Adipocyte (in vitro differentiated cells): ENCODE results near the gene C2orf92.
A peak's percentile ranks its signal among the peaks of the same experiment; 100 is the strongest.

Experiments used
- DNase-seq: peaks from one replicate; pipeline ENCODE4 v3.0.0-alpha.2; 2015; ENCODE audit warnings: low read depth
- H3K27me3 ChIP-seq: replicated peaks from 2 replicates; pipeline ENCODE4 v1.7.0; 2013; ENCODE audit warnings: mild to moderate bottlenecking, low read length, moderate library complexity; ENCODE audit not compliant: control insufficient read depth, insufficient read depth
- H3K36me3 ChIP-seq: 2 replicates; pipeline ENCODE4 v1.7.0; 2013; ENCODE audit warnings: low read length, mild to moderate bottlenecking, moderate library complexity; ENCODE audit not compliant: control insufficient read depth, insufficient read depth, severe bottlenecking
- H3K4me1 ChIP-seq: 2 replicates; pipeline ENCODE4 v1.7.0; 2013; ENCODE audit warnings: mild to moderate bottlenecking, low read length, moderate library complexity; ENCODE audit not compliant: control insufficient read depth, insufficient read depth
- H3K4me3 ChIP-seq: 2 replicates; pipeline ENCODE4 v1.7.0; 2013; ENCODE audit warnings: mild to moderate bottlenecking, low read length, moderate library complexity
- H3K9ac ChIP-seq: 2 replicates; pipeline ENCODE4 v1.7.0; 2013; ENCODE audit warnings: mild to moderate bottlenecking, low read length, moderate library complexity
- H3K9me3 ChIP-seq: 2 replicates; pipeline ENCODE4 v1.7.0; 2013; ENCODE audit warnings: mild to moderate bottlenecking, low read length, moderate library complexity; ENCODE audit not compliant: control insufficient read depth

C2orf92 gene

DNA sequence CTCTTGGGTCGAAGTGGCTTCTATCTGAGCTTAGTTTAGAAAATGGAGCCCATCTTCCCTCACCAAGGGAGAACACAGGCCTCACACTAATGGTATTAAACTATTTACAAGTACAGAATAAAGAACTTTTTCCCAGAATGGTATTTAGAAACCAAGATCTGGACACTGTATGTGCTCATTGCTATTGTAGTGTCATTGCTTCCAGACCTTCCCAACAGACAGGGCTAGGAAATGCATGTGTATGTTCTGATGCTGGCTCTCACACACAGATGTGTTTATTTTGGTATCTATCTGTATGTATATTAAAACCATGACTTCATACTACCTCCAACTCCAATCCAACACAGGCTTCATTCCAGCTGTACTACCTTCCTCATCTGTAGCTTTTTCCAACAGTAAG is 15.6 kb upstream of the C2orf92 start:
- no peaks in the 10 kb centered on the region for H3K27me3 ChIP-seq
- H3K36me3 ChIP-seq: peaks cover 65% of the 10 kb centered on the region

DNA sequence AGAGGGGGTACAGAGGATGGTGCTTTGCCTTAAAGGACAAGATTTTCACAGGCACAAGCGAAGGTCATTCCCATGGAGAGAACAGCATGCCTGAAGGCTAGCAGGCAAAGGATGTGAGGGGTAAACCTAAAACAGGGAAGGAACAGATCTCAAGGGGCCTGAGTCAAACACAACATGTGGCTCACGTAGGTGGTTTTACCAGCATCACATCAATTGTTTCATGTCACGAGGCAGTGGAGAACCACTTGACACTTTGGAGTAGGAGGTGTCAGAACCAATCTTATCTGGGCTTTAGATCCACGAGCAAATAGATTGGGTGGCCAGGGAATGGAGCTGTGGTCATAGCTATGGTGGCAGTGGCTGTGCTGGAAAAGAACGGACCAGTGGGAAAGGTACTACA is 15.2 kb upstream of the C2orf92 start:
- peaks cover 12% of the 10 kb centered on the region for H3K9me3 ChIP-seq
- H3K9ac ChIP-seq: no peak overlapping the region
- no peak overlapping the region for H3K4me3 ChIP-seq
- no peak for DNase-seq
- H3K4me1 ChIP-seq: no peaks in the 10 kb centered on the region
- peaks cover 64% of the 10 kb centered on the region for H3K36me3 ChIP-seq
- no peaks in the 10 kb centered on the region for H3K27me3 ChIP-seq

More for the DNA sequence above, 15.6 kb upstream of the C2orf92 start:
- no peaks in the 10 kb centered on the region for H3K4me1 ChIP-seq
- no peak for DNase-seq
- no peak overlapping the region for H3K9ac ChIP-seq
- H3K9me3 ChIP-seq: peaks cover 12% of the 10 kb centered on the region
- no peak overlapping the region for H3K4me3 ChIP-seq

- Histone ChIP-seq H3K9ac (no peak overlapping the region), H3K4me1 (no peaks in the 10 kb centered on the region), H3K9me3 (peaks cover 12% of the 10 kb centered on the region), H3K36me3 (peaks cover 59% of the 10 kb centered on the region), H3K4me3 (no peak overlapping the region), H3K27me3 (no peaks in the 10 kb centered on the region)
- no peak for DNase-seq
Measured at GRCh38 chr2:97654791-97655190, 14.7 kb upstream of the C2orf92 start.

DNA sequence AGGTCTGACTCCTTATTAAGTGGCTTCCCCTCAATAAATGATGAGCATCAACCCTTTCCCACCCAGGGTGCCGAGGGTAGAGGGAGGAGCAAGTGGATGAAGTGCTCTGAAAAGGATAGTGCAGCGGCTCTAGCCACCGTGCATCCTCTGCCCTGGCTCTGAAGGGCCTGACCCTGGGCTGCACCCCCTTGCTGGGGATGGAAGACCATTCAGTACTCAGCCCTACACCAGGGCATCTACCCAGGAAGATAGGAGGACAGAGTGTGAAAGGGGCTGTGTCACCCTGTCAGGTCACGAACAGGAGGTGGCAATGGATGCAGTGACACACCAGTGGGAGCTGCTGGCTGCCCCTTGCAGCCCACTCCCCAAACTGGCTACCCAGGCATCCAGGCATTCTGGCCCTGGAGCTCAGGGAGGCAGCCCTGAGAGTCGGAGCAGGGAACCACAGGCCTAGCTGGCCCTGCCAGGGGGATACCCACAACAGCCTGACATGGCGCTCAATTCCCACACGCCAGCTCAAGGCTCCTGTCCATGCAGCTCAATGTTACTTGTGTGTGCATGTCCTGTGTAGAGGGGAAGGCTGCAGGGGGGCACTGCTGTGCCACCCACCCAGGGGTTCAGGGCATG is 13.3 kb upstream of the C2orf92 start:
- H3K9me3 ChIP-seq: peaks cover 12% of the 10 kb centered on the region
- H3K27me3 ChIP-seq: no peaks in the 10 kb centered on the region
- H3K36me3 ChIP-seq: peaks cover 49% of the 10 kb centered on the region
- H3K4me3 ChIP-seq: no peak overlapping the region
- H3K4me1 ChIP-seq: peaks cover 6% of the 10 kb centered on the region
- DNase-seq: no peak
- H3K9ac ChIP-seq: no peak overlapping the region

DNA sequence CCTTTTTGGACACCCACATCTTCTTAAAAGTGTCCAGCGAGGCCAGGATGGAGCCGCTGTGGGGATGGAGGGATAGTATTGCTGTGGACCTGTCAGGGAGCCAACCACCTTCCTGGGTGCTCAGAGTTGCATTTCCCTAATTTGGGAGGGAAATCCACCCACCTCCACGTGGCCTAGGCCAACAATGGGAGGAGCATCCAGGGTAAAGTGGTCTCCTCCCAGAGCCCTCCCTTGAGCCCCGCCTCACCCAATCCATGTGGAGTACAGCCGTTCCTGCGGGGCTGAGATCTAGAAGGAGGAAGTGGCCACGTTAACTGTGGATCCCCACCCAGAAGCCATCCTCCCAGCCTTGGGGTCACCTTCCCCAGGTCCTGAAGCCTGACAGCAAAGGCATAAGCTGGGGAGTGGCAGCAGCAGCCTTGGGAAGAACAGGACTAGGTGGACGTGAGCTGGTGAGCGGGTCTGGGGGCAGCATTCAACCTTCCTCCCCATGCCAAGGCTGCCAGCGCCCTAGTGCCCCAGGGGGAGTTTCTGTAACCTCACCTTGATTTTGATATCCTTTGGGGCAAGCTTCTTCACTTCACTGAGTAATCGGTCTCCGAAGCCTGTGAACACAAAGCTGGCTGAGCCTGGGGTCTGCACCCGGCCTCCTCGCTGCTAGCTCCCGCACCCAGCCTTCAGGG is 12.5 kb upstream of the C2orf92 start:
- peaks cover 49% of the 10 kb centered on the region for H3K36me3 ChIP-seq
- H3K4me3 ChIP-seq: no peak overlapping the region
- H3K9ac ChIP-seq: no peak overlapping the region
- H3K27me3 ChIP-seq: no peaks in the 10 kb centered on the region
- H3K9me3 ChIP-seq: peaks cover 12% of the 10 kb centered on the region
- peaks cover 14% of the 10 kb centered on the region for H3K4me1 ChIP-seq
- DNase-seq: no peak

- Histone ChIP-seq H3K27me3 (no peaks in the 10 kb centered on the region), H3K9ac (no peak overlapping the region), H3K4me3 (no peak overlapping the region), H3K9me3 (peaks cover 12% of the 10 kb centered on the region), H3K36me3 (peaks cover 49% of the 10 kb centered on the region), H3K4me1 (peaks cover 25% of the 10 kb centered on the region)
- no peak for DNase-seq
Measured at GRCh38 chr2:97657986-97658690, 11.4 kb upstream of the C2orf92 start.

DNA sequence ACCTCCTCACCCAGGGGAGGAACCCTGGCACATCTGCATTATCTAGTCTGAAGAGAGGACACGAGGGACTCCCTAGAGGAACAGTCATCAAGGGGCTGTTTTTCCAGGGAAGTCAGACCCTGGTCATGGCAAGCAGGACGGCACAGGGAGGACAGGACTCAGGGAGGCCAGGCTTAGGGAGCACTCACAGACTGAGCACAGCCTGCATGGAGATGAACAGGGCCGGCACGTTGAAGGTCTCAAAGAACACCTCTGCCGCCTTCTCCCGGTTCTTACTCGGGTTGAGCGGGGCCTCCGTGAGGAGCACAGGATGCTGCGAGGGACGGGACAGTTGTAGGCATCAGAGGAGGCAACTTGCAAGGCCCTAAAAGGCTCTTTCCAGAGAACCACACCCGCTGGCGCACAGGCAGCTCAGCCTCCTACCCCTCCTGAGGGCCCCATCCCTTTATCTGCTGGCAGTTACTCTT is 10.8 kb upstream of the C2orf92 start:
- no peak for DNase-seq
- H3K9me3 ChIP-seq: peaks cover 7% of the 10 kb centered on the region
- H3K4me1 ChIP-seq: peaks cover 26% of the 10 kb centered on the region
- H3K36me3 ChIP-seq: peaks cover 48% of the 10 kb centered on the region
- H3K27me3 ChIP-seq: no peaks in the 10 kb centered on the region
- no peak overlapping the region for H3K9ac ChIP-seq
- no peak overlapping the region for H3K4me3 ChIP-seq

GRCh38 chr2:97659256-97660043 is 10.1 kb upstream of the C2orf92 start:
- Histone ChIP-seq H3K9ac (no peak overlapping the region), H3K4me3 (no peak overlapping the region), H3K36me3 (peaks cover 41% of the 10 kb centered on the region), H3K27me3 (no peaks in the 10 kb centered on the region), H3K9me3 (no peaks in the 10 kb centered on the region), H3K4me1 (peaks cover 26% of the 10 kb centered on the region)
- no peak for DNase-seq

- no peak for DNase-seq
- no peaks in the 10 kb centered on the region for H3K27me3 ChIP-seq
- H3K4me3 ChIP-seq: no peak overlapping the region
- H3K9me3 ChIP-seq: no peaks in the 10 kb centered on the region
- peaks cover 31% of the 10 kb centered on the region for H3K4me1 ChIP-seq
- peaks cover 38% of the 10 kb centered on the region for H3K36me3 ChIP-seq
- no peak overlapping the region for H3K9ac ChIP-seq
Measured at GRCh38 chr2:97660044-97660774, 9.3 kb upstream of the C2orf92 start.

- no peak overlapping the region for H3K4me3 ChIP-seq
- H3K4me1 ChIP-seq: peaks cover 31% of the 10 kb centered on the region
- H3K9ac ChIP-seq: peak overlapping the region; percentile 19
- peaks cover 31% of the 10 kb centered on the region for H3K36me3 ChIP-seq
- no peaks in the 10 kb centered on the region for H3K9me3 ChIP-seq
- H3K27me3 ChIP-seq: no peaks in the 10 kb centered on the region
- DNase-seq: no peak
Measured at GRCh38 chr2:97660775-97661389, 8.6 kb upstream of the C2orf92 start.
